Lower leg skin (tissue), 4 donors: ENCODE results near the gene MAP6. TPM values are rescaled to one million over a fixed set of nuclear protein-coding genes. Genes with fewer than 3 reads are reported as not detected.

Experiments used
- DNase-seq, 2 donors: peaks; one replicate each; pipeline ENCODE4 v3.0.0-alpha.2; 2019; ENCODE audit warnings: low spot score in 2 of 2
- H3K4me3 ChIP-seq: fragments of 200-600 bp; sonication (generic); 2 replicates; pipeline ENCODE4 v1.5.1; 2017; ENCODE audit warnings: mild to moderate bottlenecking, low read depth; ENCODE audit not compliant: poor library complexity, severe bottlenecking
- POLR2A ChIP-seq, 2 donors: fragments of 450-650 bp; IDR thresholded peaks; one replicate each; pipeline ENCODE4 v1.6.1; 2016 to 2017; ENCODE audit warnings: antibody characterized with exemption in 2 of 2, mild to moderate bottlenecking in 1 of 2, moderate library complexity in 1 of 2
- WGBS, 2 donors: methylation state at CpG; one replicate each; pipeline ENCODE4 v1.1.5; 2018; 5-methylcytosine and 5-hydroxymethylcytosine counted together
- intact Hi-C: fragments of 100-400 bp; cut with DNase I; formaldehyde crosslinking; loops from one replicate; pipeline ENCODE4 v1.15.0; 2023; ENCODE audit warnings: low total_unique reads
- total RNA-seq, 4 donors: library from RNA; depleted of rRNA; stranded (reverse); fragments of >200 nt; gene quantifications; one replicate each; pipeline ENCODE4 v1.1.0, GENCODE V29; 2016
- TF ChIP-seq, protein P1 (sequence below), 3 donors: fragments of 450-650 bp; IDR thresholded peaks; one replicate each; pipeline ENCODE4 v1.5.1; 2016; ENCODE audit warnings: antibody characterized with exemption in 3 of 3, mild to moderate bottlenecking in 3 of 3, moderate library complexity in 2 of 3

Gene MAP6
- total RNA-seq, 4 donors from 2014 or later, result 3.1 to 16.1 (median 10.0) TPM

GRCh38 chr11:75567971-75568370 is 100.9 kb downstream of the MAP6 start:
- intact Hi-C loops, result no loop called here
- DNase-seq, result no peak
- WGBS, 2 donors, result 89% methylated on average over 6 of the region's 6 CpGs
- no peak for TF ChIP-seq POLR2A (IDR thresholded peaks at IDR 0.05)
- TF ChIP-seq, protein P1, sequence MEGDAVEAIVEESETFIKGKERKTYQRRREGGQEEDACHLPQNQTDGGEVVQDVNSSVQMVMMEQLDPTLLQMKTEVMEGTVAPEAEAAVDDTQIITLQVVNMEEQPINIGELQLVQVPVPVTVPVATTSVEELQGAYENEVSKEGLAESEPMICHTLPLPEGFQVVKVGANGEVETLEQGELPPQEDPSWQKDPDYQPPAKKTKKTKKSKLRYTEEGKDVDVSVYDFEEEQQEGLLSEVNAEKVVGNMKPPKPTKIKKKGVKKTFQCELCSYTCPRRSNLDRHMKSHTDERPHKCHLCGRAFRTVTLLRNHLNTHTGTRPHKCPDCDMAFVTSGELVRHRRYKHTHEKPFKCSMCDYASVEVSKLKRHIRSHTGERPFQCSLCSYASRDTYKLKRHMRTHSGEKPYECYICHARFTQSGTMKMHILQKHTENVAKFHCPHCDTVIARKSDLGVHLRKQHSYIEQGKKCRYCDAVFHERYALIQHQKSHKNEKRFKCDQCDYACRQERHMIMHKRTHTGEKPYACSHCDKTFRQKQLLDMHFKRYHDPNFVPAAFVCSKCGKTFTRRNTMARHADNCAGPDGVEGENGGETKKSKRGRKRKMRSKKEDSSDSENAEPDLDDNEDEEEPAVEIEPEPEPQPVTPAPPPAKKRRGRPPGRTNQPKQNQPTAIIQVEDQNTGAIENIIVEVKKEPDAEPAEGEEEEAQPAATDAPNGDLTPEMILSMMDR (IDR thresholded peaks at IDR 0.05), result no peak
- H3K4me3 ChIP-seq, result no peak overlapping the region

- intact Hi-C loops, result no loop called here
- no peak for DNase-seq
- WGBS, 2 donors, result 80 to 84% methylated on average over 34 of the region's 34 CpGs
- H3K4me3 ChIP-seq, result no peak overlapping the region
- TF ChIP-seq POLR2A (IDR thresholded peaks at IDR 0.05), result no peak
- TF ChIP-seq, protein P1 (IDR thresholded peaks at IDR 0.05), result no peak
These were observed 102.0 kb downstream of the MAP6 start for GRCh38 chr11:75566763-75567279.

GRCh38 chr11:75565916-75566762 is 102.7 kb downstream of the MAP6 start:
- intact Hi-C loops, result no loop called here
- no peak for TF ChIP-seq POLR2A (IDR thresholded peaks at IDR 0.05)
- TF ChIP-seq, protein P1 (IDR thresholded peaks at IDR 0.05), result no peak
- no peak overlapping the region for H3K4me3 ChIP-seq
- 66 to 69% methylated on average over 19 to 43 of the region's 43 CpGs for WGBS, 2 donors
- DNase-seq, result no peak

DNA sequence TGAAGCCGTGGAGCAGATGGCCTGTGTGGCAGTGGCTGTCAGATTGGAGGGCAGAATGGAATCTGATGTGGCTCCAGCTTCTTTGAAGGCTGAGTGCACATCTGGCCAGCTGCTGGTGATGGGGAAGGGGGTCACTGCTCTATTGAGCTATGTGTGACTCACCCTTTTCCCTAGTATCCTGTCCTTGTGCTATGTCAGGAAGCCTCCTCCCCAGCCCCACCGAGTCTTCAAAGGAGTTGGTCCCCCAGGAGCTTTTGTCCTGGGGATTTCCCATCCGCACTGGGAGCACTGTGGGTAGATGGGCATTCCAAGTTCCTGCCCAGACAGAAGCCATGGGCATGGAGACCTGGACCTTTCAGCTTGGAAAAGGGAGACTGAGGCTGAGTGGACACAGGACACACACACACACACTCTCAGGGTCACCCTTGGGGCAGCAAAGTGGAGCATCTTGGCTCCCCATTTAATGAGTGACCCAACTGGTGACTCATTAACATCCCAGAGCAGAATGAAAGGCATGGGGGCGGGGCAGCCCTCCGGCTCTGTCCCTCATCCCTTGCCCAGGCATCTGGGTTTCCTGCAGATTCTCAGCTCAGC is 103.5 kb downstream of the MAP6 start:
- intact Hi-C loops, result no loop called here

DNA sequence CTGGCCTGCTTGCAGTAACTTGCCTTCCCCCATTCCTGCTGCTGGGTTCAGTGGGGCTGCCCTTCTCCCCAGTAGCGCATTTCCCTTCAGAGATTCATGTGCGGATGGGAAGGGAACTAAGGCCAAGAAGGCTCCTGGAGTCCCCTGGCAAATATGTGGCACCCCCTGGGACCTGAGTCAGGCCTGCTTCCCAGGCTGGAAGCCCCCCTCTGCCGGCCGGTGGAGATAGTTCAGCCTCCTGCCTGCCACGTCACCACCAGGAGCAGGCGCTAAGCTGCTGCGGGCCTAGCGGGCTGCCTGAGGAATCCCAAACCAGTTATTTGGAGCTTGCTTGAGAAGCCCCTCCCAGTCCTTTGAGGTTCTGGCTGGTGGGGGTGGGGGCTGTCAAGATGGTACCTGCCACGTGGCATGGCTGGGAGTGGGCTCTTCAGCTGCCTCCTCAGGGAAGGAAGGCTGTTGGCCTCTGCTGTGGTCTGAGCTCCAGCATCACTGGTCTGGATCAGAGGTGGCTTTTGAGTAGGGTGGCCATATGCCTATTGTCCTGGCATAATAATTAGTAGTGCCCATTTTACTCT is 104.8 kb downstream of the MAP6 start:
- DNase-seq, result peak; percentile 34 to 91
- WGBS, 2 donors, result 14 to 17% methylated on average over 4 to 9 of the region's 9 CpGs

More for the DNA sequence above, 103.5 kb downstream of the MAP6 start:
- TF ChIP-seq, protein P1 (IDR thresholded peaks at IDR 0.05), result no peak
- TF ChIP-seq POLR2A (IDR thresholded peaks at IDR 0.05), result no peak
- DNase-seq, result peak; percentile 57 to 91
- WGBS, 2 donors, result 29 to 36% methylated on average over 5 of the region's 5 CpGs
- no peak overlapping the region for H3K4me3 ChIP-seq

More for the DNA sequence above, 104.8 kb downstream of the MAP6 start:
- intact Hi-C loops, result no loop called here
- peak overlapping the region; percentile 90 for H3K4me3 ChIP-seq
- no peak for TF ChIP-seq POLR2A (IDR thresholded peaks at IDR 0.05)
- TF ChIP-seq, protein P1 (IDR thresholded peaks at IDR 0.05), result no peak
